ENCODE data around the gene APAF1.
"Not testable (repeated sequence)": the region's sequence is repeated elsewhere in the genome, so short reads cannot be mapped to it uniquely, and the experiment has no call there.

Gene APAF1

GRCh38 chr12:98725476-98726247 is 80.6 kb downstream of the APAF1 start:
- DNase-seq: no peak

- DNase-seq: no peak
Measured at GRCh38 chr12:98727196-98727595, 82.1 kb downstream of the APAF1 start.

GRCh38 chr12:98730412-98730811 is 85.3 kb downstream of the APAF1 start:
- no peak for DNase-seq

DNA sequence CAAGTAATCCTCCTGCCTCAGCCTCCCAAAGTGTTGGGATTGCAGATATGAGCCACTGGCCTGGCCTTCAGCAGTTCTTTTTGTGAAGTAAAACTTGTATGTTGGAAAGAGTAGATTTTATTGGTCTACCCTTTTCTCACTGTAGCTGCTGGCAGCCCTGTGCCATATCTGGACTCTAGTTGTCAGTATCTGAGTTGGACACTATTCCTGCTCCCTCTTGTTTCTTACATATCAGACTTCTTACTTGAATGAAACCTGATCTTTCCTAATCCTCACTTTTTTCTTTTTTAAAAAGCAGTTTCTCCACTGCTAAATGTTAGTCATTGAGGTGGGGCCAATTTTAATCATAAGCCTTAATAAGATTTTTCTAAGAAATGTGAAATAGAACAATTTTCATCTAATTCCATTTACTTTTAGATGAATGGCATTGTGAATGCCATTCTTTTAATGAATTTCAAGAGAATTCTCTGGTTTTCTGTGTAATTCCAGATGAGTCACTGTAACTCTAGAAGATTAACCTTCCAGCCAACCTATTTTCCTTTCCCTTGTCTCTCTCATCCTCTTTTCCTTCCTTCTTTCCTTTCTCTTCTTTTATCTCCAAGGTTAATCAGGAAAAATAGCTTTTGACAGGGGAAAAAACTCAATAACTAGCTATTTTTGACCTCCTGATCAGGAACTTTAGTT is 88.7 kb downstream of the APAF1 start:
- DNase-seq: no peak

- DNase-seq: no peak
Measured at GRCh38 chr12:98735821-98736220, 90.7 kb downstream of the APAF1 start.

- DNase-seq: no peak
Measured at GRCh38 chr12:98736352-98737321, 91.5 kb downstream of the APAF1 start.

DNA sequence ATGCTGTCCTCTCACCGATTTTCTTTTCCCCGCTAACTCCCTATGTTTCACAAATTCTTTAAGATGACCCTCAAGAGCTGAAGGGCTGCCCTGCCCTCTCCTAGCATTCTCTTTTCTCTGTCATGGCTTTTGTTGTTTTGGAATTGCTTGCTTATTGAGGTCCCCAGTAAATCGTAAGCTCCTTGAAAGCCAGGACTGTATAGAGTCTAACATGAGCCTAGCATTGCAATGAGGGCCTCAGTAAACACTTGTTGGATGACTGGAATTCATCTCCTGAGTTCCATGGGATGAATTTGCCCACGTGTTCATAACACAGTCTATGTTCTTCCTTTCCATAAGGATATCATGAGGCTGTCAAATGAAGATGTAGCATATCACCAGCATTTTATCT is 92.2 kb downstream of the APAF1 start:
- no peak for DNase-seq

GRCh38 chr12:98738002-98738401 is 92.9 kb downstream of the APAF1 start:
- DNase-seq: no peak

- DNase-seq: no peak
Measured at GRCh38 chr12:98738539-98738938, 93.4 kb downstream of the APAF1 start.

GRCh38 chr12:98740751-98741150 is 95.7 kb downstream of the APAF1 start:
- no peak for DNase-seq

GRCh38 chr12:98741196-98741555 is 96.1 kb downstream of the APAF1 start:
- no peak for DNase-seq

DNA sequence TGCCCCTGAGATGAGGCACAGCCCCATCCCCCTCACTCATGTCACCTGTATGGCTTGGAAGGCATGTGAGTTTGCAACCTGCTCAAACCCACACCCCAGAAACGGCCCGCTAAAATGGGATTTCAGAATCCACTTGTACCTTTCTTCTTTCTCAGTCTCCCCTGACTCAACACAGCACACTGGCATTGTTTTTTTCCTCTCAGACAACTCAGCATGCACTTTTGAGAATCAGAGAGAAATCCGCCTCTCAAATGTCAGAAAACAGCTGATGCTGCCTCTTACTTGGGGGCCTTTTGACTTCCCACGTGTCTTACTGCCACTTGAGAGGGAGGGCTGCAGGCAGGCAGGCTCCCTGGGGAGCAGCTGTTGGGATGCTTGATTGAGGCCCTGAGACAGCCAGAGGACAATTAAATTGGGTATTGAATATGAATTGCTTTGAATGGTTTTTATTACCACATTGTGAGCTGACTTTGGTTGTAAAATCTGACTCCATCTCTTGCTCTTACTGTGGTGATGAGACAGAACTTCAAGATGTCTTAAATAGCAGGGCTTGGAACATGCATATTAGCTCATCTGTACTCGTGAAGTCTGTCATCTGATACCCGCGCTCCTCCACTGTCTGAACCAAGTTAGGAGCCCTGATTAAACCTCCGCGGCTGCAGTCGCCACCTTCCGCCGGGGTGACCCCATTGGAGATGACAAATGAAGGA is 96.6 kb downstream of the APAF1 start:
- no peak for DNase-seq

DNA sequence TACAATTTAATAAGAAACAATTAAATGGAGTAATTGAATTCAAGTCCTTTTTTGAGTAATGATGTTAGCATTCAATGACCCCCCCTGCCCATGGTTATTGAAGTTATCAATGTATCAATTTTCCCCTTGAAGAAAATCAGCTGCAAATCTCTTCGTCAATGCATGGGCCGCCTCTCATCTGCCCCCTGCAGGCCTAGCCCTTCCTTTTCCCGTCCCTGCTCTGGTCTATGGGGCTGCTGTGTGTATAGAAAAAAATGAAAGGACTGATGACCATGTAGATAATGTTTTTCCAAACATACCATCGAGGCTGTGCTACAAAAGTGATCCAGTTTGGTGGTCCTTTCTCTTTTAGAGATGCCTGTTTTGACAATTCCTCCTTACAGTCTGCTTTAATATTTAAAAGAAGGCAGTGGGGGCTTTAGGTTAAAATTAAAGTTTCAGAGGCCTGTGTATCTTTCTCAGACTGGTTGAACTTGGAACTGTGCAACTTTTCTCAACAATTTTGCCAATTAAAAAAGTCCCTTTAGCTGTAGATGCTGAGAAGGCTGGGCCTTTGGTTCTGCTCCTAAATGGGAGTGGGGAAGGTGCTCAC is 98.4 kb downstream of the APAF1 start:
- DNase-seq: no peak

DNA sequence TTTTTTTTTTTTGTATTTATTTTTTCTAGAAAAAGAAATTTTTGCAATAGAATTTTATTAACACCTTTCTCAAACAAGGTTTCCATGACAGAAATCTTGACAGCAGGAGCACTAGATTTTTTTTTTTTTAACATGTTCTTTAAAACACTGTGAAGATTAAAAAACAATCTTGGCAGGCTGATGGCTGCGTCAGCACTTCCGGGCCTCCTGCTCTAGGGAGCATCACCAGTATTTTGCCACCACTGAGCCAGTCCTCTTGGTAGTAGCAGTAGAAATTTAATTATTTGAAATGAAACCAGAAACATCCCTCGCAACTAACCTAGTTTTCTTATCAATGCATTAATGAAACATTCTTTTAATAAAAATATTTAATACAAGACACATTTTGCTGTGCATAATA is 99.6 kb downstream of the APAF1 start:
- DNase-seq: no peak

DNA sequence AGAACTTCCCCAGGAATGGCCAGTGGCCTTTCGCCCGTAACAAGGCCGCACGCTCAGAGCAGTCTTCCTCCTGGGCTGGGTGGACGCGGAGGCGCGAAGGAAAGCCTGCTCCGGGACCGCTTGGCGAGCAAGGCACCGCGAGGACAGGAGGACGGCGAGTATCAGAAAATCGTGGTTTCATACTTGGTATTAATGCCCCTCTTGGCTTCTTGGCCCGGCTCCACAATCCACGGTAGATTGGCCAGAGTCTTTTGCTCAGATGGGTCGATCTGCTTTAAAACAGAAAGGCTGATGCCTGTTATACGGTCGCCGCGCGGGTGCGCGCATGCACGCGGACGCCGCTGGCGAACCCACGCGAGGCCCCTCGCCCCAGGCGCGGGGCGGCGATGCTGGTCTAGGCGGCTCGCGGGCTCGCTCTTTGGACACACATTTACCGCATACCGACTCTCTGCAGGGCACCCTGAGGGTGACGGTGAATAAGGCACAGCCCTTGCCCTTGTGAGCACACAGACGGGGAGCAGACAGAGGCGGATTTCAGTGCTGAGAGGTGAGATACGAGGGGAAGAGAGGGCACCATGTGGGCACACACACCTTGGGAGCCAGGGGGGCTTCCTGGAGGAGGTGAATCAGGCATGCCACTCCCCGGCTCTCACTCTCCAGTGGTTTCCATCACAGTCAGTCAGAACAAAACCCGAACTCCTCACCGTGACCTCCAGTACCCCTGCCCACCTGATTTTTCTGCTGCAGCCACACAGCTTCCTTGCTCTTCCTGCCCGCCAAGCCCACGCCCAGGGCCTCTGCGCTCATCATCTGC is 100.7 kb downstream of the APAF1 start:
- no peak for DNase-seq

- DNase-seq: no peak
Measured at GRCh38 chr12:98748463-98748862, 103.4 kb downstream of the APAF1 start.

DNA sequence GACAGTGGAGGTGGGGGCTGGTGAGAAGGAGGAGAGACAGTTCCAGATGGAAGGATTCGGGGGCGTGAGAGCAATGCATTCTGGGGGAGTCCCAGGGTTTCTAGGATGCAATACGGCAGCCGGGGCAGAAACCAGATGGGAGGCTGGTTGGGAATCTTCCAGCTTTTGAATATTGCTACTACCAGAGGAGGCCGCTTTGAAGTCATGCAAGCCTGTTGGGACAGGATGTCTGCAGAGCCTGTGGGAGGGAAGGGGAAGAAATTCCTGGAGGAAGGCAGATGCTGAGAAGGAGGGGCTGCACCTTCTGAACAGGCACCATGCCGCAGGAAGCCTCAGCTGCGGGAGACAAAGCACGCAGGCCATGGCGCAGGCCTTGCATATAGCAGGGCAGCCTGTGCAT is 105.4 kb downstream of the APAF1 start:
- DNase-seq: no peak

- DNase-seq: no peak
Measured at GRCh38 chr12:98751580-98752115, 106.6 kb downstream of the APAF1 start.

DNA sequence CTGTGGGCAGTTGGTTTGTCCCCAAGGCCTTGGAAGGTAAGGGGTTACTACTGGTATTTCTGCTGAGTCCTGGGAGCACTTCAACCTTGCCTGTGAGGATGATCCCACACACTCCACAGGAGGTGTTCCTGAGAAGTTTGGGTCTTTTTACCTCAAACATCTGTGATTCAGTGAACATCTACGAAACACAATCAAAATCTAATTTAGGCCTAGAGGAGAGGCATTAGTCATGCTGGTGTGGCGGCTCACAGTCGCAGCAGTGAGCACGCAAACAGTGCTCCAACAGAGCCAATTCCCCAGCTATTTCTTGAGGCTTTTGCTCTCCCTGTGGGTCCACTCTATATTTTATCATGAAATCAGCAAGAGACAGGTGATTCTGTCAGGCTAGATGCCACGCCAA is 107.6 kb downstream of the APAF1 start:
- DNase-seq: no peak

DNA sequence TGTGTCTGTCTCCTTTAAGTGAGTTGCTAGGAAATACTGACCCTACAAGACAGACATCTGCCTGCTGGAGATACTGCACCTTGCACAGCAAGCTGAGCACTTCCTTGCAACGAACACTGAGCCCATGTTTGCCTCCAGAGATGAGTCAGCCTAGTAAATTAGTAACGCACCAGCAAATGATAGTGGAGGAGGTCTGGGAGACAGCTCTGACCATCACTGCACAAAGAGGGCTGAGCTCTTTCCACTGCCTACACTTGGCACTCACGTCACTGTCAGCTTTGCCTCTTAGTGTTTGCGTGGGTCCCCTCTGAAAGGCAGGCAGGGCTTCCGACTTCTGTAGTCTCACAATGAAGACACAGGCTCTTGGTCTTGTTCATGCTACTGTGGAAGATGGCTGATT is 109.0 kb downstream of the APAF1 start:
- DNase-seq: no peak

GRCh38 chr12:98755855-98756254 is 110.8 kb downstream of the APAF1 start:
- DNase-seq: not testable (repeated sequence)

All from activated naive CD4-positive, alpha-beta T cell (primary cell).